ENCODE measurements around the gene SLC34A1. TPM values are rescaled to one million over a fixed set of nuclear protein-coding genes. Genes with fewer than 3 reads are reported as not detected.

SLC34A1 gene
- total and polyA plus RNA-seq, 2 of the 13 experiments (the other 11 are each of a cell fraction or from before 2014, with no cell fraction given) = 0.03 to 0.20 TPM

- TF ChIP-seq SRSF4 (IDR thresholded peaks at IDR 0.05; ENCODE audit: low read depth, low read length, poor library complexity, severe bottlenecking) (no peak), SNRNP70 (IDR thresholded peaks at IDR 0.05; ENCODE audit: low read depth, low read length) (no peak), ZNF7 (CRISPR knock-in tag; IDR thresholded peaks at IDR 0.05) (no peak), HINFP (CRISPR knock-in tag; IDR thresholded peaks at IDR 0.05; ENCODE audit: low read depth) (no peak), ZFY (CRISPR knock-in tag; IDR thresholded peaks at IDR 0.05) (peak; percentile 66), NRL (CRISPR knock-in tag; IDR thresholded peaks at IDR 0.05; ENCODE audit: borderline replicate concordance) (no peak), CREBL2 (CRISPR knock-in tag; IDR thresholded peaks at IDR 0.05; ENCODE audit: borderline replicate concordance) (no peak), U2AF2 (IDR thresholded peaks at IDR 0.05; ENCODE audit: low read depth, low read length) (no peak), ZNF337 (CRISPR knock-in tag; IDR thresholded peaks at IDR 0.05; ENCODE audit: borderline replicate concordance, low read depth) (no peak), ZBTB10 (CRISPR knock-in tag; IDR thresholded peaks at IDR 0.05; ENCODE audit: borderline replicate concordance) (no peak), KDM5A (IDR thresholded peaks at IDR 0.05; ENCODE audit: borderline replicate concordance, low read length) (no peak), POLR2A (IDR thresholded peaks at IDR 0.05; ENCODE audit: insufficient read depth in 1 of 2, low read depth in 2 of 2, low read length in 2 of 2) (no peak), RXRB (CRISPR knock-in tag; IDR thresholded peaks at IDR 0.05; ENCODE audit: borderline replicate concordance) (no peak), HNF1A (IDR thresholded peaks at IDR 0.05; ENCODE audit: low read depth) (no peak), HNF1A (CRISPR knock-in tag; IDR thresholded peaks at IDR 0.05; ENCODE audit: borderline replicate concordance) (no peak), ZBTB37 (CRISPR knock-in tag; IDR thresholded peaks at IDR 0.05) (no peak)
These were observed 6.4 kb downstream of the SLC34A1 start (continued) for GRCh38 chr5:177390363-177391300.
